OCI-LY7 (cell line): ENCODE results near the gene SERAC1. TPM values are rescaled to one million over a fixed set of nuclear protein-coding genes. Genes with fewer than 3 reads are reported as not detected.

Source experiments
- BruUV-seq: library from RNA; stranded (reverse); fragments of 400-500 nt; replicated peaks from 2 replicates; lab custom pipeline; 2021; lab: Mats Ljungman, UMichigan
- CTCF ChIA-PET: fragments of 300-600 bp; sonication (Branson Sonifier 250); formaldehyde crosslinking; loops from one replicate; lab custom pipeline; 2022; ENCODE audit warnings: antibody characterized with exemption; ENCODE audit not compliant: unreplicated experiment; lab: Charles Lee
- POLR2A ChIA-PET: fragments of 300-600 bp; sonication (Branson Sonifier 250); formaldehyde crosslinking; loops from one replicate; lab custom pipeline; 2022; ENCODE audit warnings: antibody characterized with exemption; lab: Charles Lee
- DNase-seq: peaks from one replicate; pipeline ENCODE4 v3.0.0-alpha.2; 2015; ENCODE audit warnings: low spot score
- H2AFZ ChIP-seq: fragments of 200-600 bp; sonication (generic), shearing (Covaris generic); 2 replicates; pipeline ENCODE4 v1.6.1; 2014; ENCODE audit warnings: mild to moderate bottlenecking, antibody characterized with exemption, low read length, moderate library complexity
- H3K27ac ChIP-seq: fragments of 200-600 bp; sonication (generic); 2 replicates; pipeline ENCODE4 v1.5.1; 2014; ENCODE audit warnings: mixed run types, low read depth, mild to moderate bottlenecking, moderate library complexity, low read length, inconsistent platforms; ENCODE audit not compliant: poor library complexity, severe bottlenecking
- H3K36me3 ChIP-seq: fragments of 200-600 bp; sonication (generic); 2 replicates; pipeline ENCODE4 v1.6.1; 2014; ENCODE audit warnings: mild to moderate bottlenecking, antibody characterized with exemption, low read length, moderate library complexity, mixed read lengths; ENCODE audit not compliant: insufficient read depth
- H3K4me1 ChIP-seq: fragments of 200-600 bp; sonication (generic); 2 replicates; pipeline ENCODE4 v1.5.1; 2014; ENCODE audit warnings: mild to moderate bottlenecking, low read length; ENCODE audit not compliant: insufficient read depth, poor library complexity, severe bottlenecking
- H3K4me2 ChIP-seq: fragments of 200-600 bp; sonication (generic); 2 replicates; pipeline ENCODE4 v1.6.1; 2014; ENCODE audit warnings: mild to moderate bottlenecking, low read length
- H3K4me3 ChIP-seq: fragments of 200-600 bp; sonication (generic); 2 replicates; pipeline ENCODE4 v1.5.1; 2014; ENCODE audit warnings: mild to moderate bottlenecking, low read depth, low read length; ENCODE audit not compliant: poor library complexity, severe bottlenecking
- H3K79me2 ChIP-seq: fragments of 200-600 bp; sonication (generic); 2 replicates; pipeline ENCODE4 v1.6.1; 2016; ENCODE audit warnings: low read depth, mild to moderate bottlenecking, low read length, moderate library complexity, mixed read lengths; ENCODE audit not compliant: insufficient read depth
- H3K9me2 ChIP-seq: fragments of 200-600 bp; sonication (generic); 2 replicates; pipeline ENCODE4 v1.6.1; 2016; ENCODE audit warnings: mild to moderate bottlenecking, low read length, mixed read lengths; ENCODE audit not compliant: insufficient read depth
- H3K9me3 ChIP-seq: fragments of 200-600 bp; sonication (generic); 2 replicates; pipeline ENCODE4 v1.6.1; 2014; ENCODE audit warnings: mild to moderate bottlenecking, mixed run types, low read length, mixed read lengths
- H4K20me1 ChIP-seq: fragments of 200-600 bp; sonication (generic); 2 replicates; pipeline ENCODE4 v1.6.1; 2014; ENCODE audit warnings: mild to moderate bottlenecking, antibody characterized with exemption, low read length, moderate library complexity, mixed read lengths; ENCODE audit not compliant: insufficient read depth
- EZH2phosphoT487 ChIP-seq: fragments of 200-600 bp; sonication (generic); IDR thresholded peaks from 2 replicates; pipeline ENCODE4 v1.6.1; 2018; ENCODE audit warnings: low read depth, borderline replicate concordance, mild to moderate bottlenecking, mixed run types, antibody characterized with exemption, low read length, moderate library complexity, mixed read lengths
- intact Hi-C: fragments of 100-400 bp; cut with micrococcal nuclease; formaldehyde crosslinking; loops from one replicate; pipeline ENCODE4 v1.10.0; 2022; ENCODE audit not compliant: unreplicated experiment
- total RNA-seq, 2 experiments: library from RNA; depleted of rRNA in 1 of 2; stranded (reverse); fragments of >200 nt in 1 of 2; shearing (Covaris generic) in 1 of 2; gene quantifications; 2 replicates each; pipeline ENCODE4 v1.2.3, GENCODE V29; 2014 to 2022
- TF ChIP-seq, protein P1 (sequence below): fragments of 200-600 bp; sonication (generic); conservative IDR thresholded peaks from 2 replicates; pipeline ENCODE4 v1.5.1; 2014; ENCODE audit warnings: mild to moderate bottlenecking, antibody characterized with exemption, low read length, moderate library complexity, mixed read lengths

The SERAC1 gene
- total RNA-seq, 2 experiments from 2014 or later, result 3.0 to 6.9 TPM

DNA sequence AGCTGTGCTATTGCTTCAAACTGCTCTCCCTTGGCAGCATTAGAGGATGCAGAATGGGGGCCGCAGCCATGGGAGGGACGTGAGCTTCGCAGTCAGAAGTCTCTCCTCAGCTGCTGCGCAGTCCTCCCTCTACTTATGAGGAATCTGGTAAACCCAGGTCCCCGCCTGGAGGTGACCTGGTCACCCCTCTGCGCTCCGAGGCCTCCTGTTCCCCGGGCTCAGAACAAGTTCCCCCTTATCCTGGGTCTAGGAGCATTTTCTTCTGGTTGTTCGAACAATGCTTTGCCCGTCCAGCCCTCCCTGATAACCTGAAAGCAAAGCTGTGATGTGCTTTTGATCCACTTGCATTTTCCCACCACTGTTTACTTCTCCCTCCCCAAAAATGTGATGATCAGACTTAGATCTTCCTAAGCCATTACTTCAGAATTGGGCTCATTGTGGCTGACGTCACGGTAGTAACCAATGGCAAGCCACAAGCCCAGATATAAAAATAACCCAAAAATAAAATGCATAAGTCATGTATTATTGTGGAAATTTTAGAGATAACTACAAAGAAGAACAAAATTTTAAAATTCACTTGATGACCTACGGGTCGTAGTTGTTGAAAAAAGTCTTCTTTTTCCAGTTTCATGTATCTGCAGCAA, 80.7 kb downstream of the SERAC1 start:
- H3K27ac ChIP-seq, result no peak overlapping the region
- H2AFZ ChIP-seq, result no peak overlapping the region
- no peaks in the 10 kb centered on the region for H3K79me2 ChIP-seq
- ChIA-PET CTCF (no interaction called here), POLR2A (interaction anchor here (0.6 kb wide), 2 partner anchors 193 to 330 kb away, joined by 3 to 5 read pairs; no protein-coding TSS in a partner anchor)
- no peak overlapping the region for H3K4me3 ChIP-seq
- no peak overlapping the region for H3K4me2 ChIP-seq
- H3K9me3 ChIP-seq, result no peaks in the 10 kb centered on the region
- H3K9me2 ChIP-seq, result no peaks in the 10 kb centered on the region
- DNase-seq, result no peak
- H3K36me3 ChIP-seq, result no peaks in the 10 kb centered on the region
- no TSS peak for BruUV-seq
- intact Hi-C loops, result no loop called here
- H3K4me1 ChIP-seq, result no peaks in the 10 kb centered on the region
- TF ChIP-seq, protein P1, sequence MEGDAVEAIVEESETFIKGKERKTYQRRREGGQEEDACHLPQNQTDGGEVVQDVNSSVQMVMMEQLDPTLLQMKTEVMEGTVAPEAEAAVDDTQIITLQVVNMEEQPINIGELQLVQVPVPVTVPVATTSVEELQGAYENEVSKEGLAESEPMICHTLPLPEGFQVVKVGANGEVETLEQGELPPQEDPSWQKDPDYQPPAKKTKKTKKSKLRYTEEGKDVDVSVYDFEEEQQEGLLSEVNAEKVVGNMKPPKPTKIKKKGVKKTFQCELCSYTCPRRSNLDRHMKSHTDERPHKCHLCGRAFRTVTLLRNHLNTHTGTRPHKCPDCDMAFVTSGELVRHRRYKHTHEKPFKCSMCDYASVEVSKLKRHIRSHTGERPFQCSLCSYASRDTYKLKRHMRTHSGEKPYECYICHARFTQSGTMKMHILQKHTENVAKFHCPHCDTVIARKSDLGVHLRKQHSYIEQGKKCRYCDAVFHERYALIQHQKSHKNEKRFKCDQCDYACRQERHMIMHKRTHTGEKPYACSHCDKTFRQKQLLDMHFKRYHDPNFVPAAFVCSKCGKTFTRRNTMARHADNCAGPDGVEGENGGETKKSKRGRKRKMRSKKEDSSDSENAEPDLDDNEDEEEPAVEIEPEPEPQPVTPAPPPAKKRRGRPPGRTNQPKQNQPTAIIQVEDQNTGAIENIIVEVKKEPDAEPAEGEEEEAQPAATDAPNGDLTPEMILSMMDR, result no peak
- TF ChIP-seq EZH2phosphoT487, result no peak
- no peaks in the 10 kb centered on the region for H4K20me1 ChIP-seq

DNA sequence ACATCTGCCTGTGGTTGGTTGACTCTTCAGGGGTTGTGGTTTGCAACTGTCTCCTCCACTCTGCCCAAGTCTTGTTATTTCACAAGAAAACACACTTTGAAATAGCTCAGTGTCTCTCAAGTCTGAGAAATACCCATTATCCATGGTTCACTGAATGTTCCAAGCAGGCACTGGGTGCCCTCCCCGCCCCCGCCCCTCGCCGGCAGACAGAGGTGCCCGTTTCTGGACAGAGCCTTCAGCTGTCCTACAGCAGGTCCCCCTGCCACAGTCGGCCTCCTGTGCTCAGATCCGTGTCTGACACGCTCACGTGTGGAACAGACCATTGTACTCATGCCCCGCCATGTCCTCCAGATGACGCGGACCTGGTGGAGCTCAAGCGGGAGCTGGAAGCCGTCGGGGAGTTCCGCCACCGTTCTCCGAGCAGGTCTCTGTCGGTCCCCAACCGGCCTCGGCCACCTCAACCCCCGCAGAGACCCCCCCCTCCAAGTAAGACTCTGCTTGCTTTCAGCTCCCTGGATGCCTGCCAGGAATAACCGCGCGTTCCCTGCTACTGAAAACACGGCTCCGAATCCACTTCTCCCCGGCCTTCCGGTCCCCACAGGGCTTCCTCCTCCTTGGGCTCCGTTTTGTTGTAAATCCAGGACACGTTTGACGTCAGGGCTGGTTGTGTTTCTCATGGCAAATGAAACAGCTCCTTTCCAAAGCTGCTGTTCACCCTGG, 81.4 kb downstream of the SERAC1 start:
- no peak for DNase-seq

More for the DNA sequence above, 81.4 kb downstream of the SERAC1 start:
- BruUV-seq, result no TSS peak
- intact Hi-C loops, result no loop called here
- Histone ChIP-seq H4K20me1 (no peaks in the 10 kb centered on the region), H3K9me3 (no peaks in the 10 kb centered on the region), H3K79me2 (no peaks in the 10 kb centered on the region), H2AFZ (no peak overlapping the region), H3K9me2 (no peaks in the 10 kb centered on the region), H3K4me1 (no peaks in the 10 kb centered on the region), H3K27ac (no peak overlapping the region), H3K36me3 (no peaks in the 10 kb centered on the region), H3K4me2 (no peak overlapping the region), H3K4me3 (no peak overlapping the region)
- ChIA-PET POLR2A (interaction anchor here (0.6 to 1.4 kb wide), 2 partner anchors 13 to 192 kb away, joined by 3 to 5 read pairs; no protein-coding TSS in a partner anchor), CTCF (no interaction called here)
- TF ChIP-seq, protein P1, result no peak
- TF ChIP-seq EZH2phosphoT487, result no peak
